ENCODE results near the gene RPGR. TPM values are rescaled to one million over a fixed set of nuclear protein-coding genes. Genes with fewer than 3 reads are reported as not detected.

RPGR gene
- polyA plus RNA-seq, 4 donors: 8.1 to 18.5 (median 14.7) TPM

GRCh38 chrX:38268011-38268410 lies 59.3 kb downstream of the RPGR start:
- no peak for DNase-seq (ENCODE audit: low read depth in 4 of 4, low spot score in 3 of 4)

- DNase-seq (ENCODE audit: low read depth in 4 of 4, low spot score in 3 of 4): no peak
Measured at GRCh38 chrX:38262715-38263620, 64.3 kb downstream of the RPGR start.

- DNase-seq (ENCODE audit: low read depth in 4 of 4, low spot score in 3 of 4): no peak
Measured at GRCh38 chrX:38260231-38260630, 67.1 kb downstream of the RPGR start.

- DNase-seq (ENCODE audit: low read depth in 4 of 4, low spot score in 3 of 4): no peak
Measured at GRCh38 chrX:38256019-38256418, 71.3 kb downstream of the RPGR start.

DNA sequence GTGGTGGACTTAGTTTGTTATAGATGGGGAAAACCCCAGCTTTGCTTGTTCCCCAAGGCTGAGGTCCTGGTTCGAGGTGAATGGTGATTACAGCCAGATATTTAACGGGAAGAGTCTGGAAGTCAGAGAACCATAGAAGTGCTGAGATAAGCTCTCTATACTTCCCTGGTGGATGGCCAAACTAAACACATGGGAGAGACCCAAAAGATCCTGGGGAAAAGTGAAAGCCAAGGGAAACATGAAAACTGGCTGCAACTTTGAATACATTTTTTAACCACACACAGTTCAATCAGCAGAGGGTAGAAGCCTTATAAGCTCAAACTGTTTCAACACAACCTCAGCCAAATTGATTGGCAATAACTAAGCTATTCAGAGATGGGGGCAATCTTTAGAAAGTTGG lies 77.3 kb downstream of the RPGR start:
- no peak for DNase-seq (ENCODE audit: low read depth in 4 of 4, low spot score in 3 of 4)

DNA sequence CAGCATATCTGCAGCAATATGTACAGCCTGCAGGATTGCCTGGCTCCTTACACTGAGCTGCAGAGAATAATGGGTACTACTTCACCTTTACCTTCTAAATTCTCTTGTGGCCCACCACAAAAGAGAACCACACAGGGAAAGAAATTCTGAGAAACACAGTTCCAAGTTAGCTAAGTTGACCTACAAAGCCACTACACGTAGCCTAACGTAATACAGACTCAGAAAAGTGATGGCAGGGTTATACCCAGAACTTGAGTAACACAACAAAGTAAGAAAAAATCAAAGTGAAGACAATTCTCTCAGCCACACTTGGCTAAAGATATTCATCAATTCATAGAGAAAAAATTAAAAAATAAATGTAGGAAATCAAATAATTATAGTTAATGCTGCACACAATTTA lies 80.3 kb downstream of the RPGR start:
- DNase-seq (ENCODE audit: low read depth in 4 of 4, low spot score in 3 of 4): no peak

- DNase-seq (ENCODE audit: low read depth in 4 of 4, low spot score in 3 of 4): no peak
Measured at GRCh38 chrX:38240541-38240940, 86.8 kb downstream of the RPGR start.

- DNase-seq (ENCODE audit: low read depth in 4 of 4, low spot score in 3 of 4): no peak
Measured at GRCh38 chrX:38236901-38237615, 90.3 kb downstream of the RPGR start.

DNA sequence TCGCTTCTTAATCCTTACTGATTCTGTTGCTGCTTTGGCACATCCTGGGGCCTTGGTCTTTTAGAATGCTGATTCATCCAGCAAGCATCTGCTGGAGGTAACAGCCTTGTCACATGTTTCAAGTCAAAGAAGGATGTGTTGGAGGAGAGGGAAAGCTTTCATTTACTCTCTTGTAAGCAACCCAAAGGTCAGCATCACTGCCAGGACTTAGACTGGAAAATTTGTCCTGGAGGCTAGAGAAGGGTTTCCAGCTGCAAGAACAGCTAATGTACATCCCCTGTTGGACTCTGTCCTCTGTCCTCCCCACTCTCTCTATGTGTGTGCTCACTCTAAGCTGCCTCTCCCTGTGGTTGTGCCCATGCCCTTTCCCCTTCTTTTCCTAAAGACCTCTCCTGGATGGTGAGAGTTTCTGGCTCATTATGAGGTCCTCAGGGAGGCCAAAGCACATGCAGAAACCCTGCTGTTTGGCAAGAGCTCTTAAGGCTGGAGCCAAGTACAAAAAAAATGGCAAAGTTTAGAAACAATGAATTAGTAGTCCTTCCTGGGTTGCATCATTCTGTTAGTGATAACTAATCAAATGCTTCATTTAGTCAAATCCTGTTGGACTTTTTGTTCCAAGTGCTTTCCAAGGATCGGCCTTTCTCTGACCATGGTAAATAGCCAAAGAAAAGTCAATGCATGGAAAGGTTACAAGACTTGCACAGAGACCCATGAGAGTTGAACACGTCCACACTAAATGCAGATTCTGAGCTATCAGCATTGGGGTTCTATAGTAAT lies 93.2 kb downstream of the RPGR start:
- DNase-seq (ENCODE audit: low read depth in 4 of 4, low spot score in 3 of 4): no peak

DNA sequence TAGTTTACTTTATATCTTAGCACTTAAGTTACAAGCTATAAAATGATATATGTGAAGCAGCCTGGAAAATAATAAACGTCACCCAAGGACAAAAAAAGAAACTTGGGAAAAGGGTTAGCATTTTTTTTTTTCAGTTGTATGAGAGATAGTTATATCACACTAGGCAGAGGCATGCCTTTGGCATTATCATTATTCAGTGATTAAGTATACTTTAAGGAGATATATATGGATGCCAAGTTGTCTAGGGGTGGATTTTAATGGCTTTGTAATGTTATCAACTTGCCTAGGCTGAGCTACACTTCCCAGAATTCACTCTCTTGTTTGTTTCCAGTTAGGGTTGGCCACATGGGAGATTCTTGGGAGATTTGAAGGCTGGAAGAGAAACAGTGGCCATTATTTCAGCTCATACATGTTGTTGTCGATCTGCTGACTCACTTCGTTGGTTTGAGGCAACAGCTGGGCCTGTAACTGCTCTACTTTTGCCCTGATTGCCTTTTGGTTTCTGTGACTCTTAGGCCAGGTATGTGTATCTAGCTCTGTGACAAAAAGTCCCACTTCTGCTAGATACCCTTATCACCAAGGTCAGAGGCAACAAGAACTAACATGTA lies 95.1 kb downstream of the RPGR start:
- DNase-seq (ENCODE audit: low read depth in 4 of 4, low spot score in 3 of 4): no peak

GRCh38 chrX:38225093-38225492 lies 102.2 kb downstream of the RPGR start:
- no peak for DNase-seq (ENCODE audit: low read depth in 4 of 4, low spot score in 3 of 4)

- DNase-seq (ENCODE audit: low read depth in 4 of 4, low spot score in 3 of 4): no peak
Measured at GRCh38 chrX:38224160-38224559, 103.1 kb downstream of the RPGR start.

- DNase-seq (ENCODE audit: low read depth in 4 of 4, low spot score in 3 of 4): no peak
Measured at GRCh38 chrX:38221391-38221929, 105.8 kb downstream of the RPGR start.

DNA sequence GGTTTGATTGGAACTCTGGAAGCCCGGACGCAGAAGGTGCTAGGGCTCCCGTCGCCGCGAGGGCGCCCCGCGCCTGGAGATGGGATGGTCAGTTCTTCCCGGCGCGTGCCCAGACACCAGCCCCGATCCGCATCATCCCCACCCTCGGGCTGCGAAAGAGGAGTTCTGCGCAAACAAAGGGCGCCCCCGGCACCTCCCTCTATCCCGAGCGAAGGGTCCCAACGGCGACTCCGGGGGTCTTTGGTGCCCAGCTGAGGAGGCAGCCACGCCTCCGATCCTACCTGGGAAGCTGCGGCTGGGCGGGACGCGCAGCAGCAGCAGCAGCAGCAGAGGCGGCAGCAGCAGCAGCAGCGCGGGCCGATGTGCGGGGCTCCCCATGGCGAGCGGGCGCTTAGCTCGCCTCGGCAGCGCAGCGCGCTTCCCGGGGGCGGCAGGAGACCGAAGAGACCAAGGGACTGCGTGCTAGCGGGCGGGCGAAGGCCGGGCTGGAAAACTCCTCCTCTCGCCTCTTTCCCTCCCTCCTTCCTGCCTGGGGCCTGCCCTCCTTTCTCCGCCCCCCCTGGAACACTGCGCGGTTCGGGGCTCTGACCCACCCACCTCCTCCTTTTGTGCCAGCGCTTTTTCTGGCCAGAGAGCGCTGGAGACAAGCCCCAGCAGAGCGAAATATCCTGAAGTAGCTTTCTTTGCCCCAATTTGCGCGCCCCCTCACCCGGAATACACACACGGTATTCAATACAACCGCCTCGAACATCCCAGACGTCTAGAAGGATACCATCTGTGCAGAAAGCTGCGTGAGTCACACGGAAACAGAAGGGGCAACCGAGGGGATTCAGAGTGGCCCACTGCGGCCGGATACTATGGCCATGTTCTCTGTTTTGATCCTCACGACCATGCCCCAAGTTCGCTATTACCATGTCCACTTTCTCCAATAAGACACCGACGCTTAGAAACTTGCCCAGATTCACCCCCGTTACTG lies 106.6 kb downstream of the RPGR start, which contains the start of gene SRPX:
Gene SRPX (minus strand): TSS at position 457 of the 976 bp plus-strand sequence. CDS start 79 bp downstream, at position 378.
- no peak for DNase-seq (ENCODE audit: low read depth in 4 of 4, low spot score in 3 of 4)

DNA sequence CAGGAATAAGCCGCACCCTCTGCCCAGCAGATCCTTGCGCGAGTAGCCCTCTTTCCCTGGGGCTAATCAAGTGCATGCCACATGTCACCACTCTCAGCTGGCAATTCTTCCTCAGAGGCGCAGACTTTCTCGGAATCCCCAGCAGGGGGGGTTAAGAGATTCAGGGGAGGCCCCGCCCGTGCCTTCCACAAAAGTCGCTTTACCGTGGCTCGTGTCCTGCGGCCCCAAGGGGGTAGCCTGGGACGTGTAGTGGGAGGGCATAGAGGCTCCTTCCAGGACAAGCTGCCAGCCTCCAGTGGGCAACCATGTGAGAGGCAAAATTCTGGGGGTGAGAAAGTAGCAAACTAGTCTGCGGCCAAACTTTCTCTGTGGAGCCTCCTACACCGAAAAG lies 107.3 kb downstream of the RPGR start:
- no peak for DNase-seq (ENCODE audit: low read depth in 4 of 4, low spot score in 3 of 4)
